Mesendoderm (in vitro differentiated cells): ENCODE data around the gene ZNF25.
A peak's percentile ranks its signal among the peaks of the same experiment; 100 is the strongest.

ENCODE experiments used
- DNase-seq: peaks from one replicate; pipeline ENCODE4 v3.0.0; 2013
- H2AK5ac ChIP-seq: 2 replicates; pipeline ENCODE4 v1.6.1; 2013; ENCODE audit warnings: low read length, inconsistent platforms
- H2BK120ac ChIP-seq: 2 replicates; pipeline ENCODE4 v1.6.1; 2013; ENCODE audit warnings: low read depth, mild to moderate bottlenecking, low read length, moderate library complexity, mixed read lengths
- H2BK15ac ChIP-seq: replicated peaks from 2 replicates; pipeline ENCODE4 v1.6.1; 2013; ENCODE audit warnings: low read depth, mild to moderate bottlenecking, moderate library complexity
- H2BK5ac ChIP-seq: 2 replicates; pipeline ENCODE4 v1.6.1; 2013; ENCODE audit warnings: low read length, inconsistent platforms
- H3K18ac ChIP-seq: 2 replicates; pipeline ENCODE4 v1.6.1; 2013; ENCODE audit warnings: mild to moderate bottlenecking, low read length, mixed read lengths
- H3K23ac ChIP-seq: one replicate; pipeline ENCODE4 v1.6.1; 2013; ENCODE audit warnings: low read length
- H3K27ac ChIP-seq: 2 replicates; pipeline ENCODE4 v1.5.1; 2013; ENCODE audit warnings: low read depth, mild to moderate bottlenecking, inconsistent platforms, low read length, moderate library complexity
- H3K27me3 ChIP-seq: 2 replicates; pipeline ENCODE4 v1.6.1; 2013; ENCODE audit warnings: low read length, control low read depth, mild to moderate bottlenecking, inconsistent platforms; ENCODE audit not compliant: insufficient read depth, poor library complexity
- H3K36me3 ChIP-seq: 2 replicates; pipeline ENCODE4 v1.6.1; 2013; ENCODE audit warnings: low read length, inconsistent platforms; ENCODE audit not compliant: control insufficient read depth, insufficient read depth
- H3K4ac ChIP-seq: one replicate; pipeline ENCODE4 v1.6.1; 2013; ENCODE audit warnings: low read depth, mild to moderate bottlenecking, low read length, moderate library complexity
- H3K4me1 ChIP-seq: 2 replicates; pipeline ENCODE4 v1.6.1; 2013; ENCODE audit warnings: low read depth, low read length, inconsistent platforms; ENCODE audit not compliant: control insufficient read depth
- H3K4me2 ChIP-seq: 2 replicates; pipeline ENCODE4 v1.6.1; 2013; ENCODE audit warnings: low read length
- H3K4me3 ChIP-seq: 2 replicates; pipeline ENCODE4 v1.5.1; 2013; ENCODE audit warnings: mild to moderate bottlenecking, low read length
- H3K56ac ChIP-seq: one replicate; pipeline ENCODE4 v1.6.1; 2013; ENCODE audit warnings: low read length
- H3K79me1 ChIP-seq: 2 replicates; pipeline ENCODE4 v1.6.1; 2013; ENCODE audit warnings: low read length, inconsistent platforms
- H3K79me2 ChIP-seq: 2 replicates; pipeline ENCODE4 v1.6.1; 2013; ENCODE audit warnings: mild to moderate bottlenecking, low read length; ENCODE audit not compliant: control insufficient read depth, insufficient read depth
- H3K9ac ChIP-seq: 2 replicates; pipeline ENCODE4 v1.6.1; 2013; ENCODE audit warnings: low read length, inconsistent platforms
- H4K5ac ChIP-seq: one replicate; pipeline ENCODE4 v1.6.1; 2013; ENCODE audit warnings: low read length
- H4K8ac ChIP-seq: one replicate; pipeline ENCODE4 v1.6.1; 2013; ENCODE audit warnings: low read depth, mild to moderate bottlenecking, control low read depth, low read length, moderate library complexity
- WGBS: extraction: QIAGEN DNeasy Blood & Tissue Kit; methylation state at CpG from one replicate; pipeline ENCODE4 v1.1.7; 2013; ENCODE audit warnings: low lambda C conversion rate, missing lambda C conversion rate; ENCODE audit not compliant: insufficient coverage; ENCODE audit errors: extremely low coverage; 5-methylcytosine and 5-hydroxymethylcytosine counted together

Gene ZNF25

GRCh38 chr10:37960591-37961137 lies 15.8 kb downstream of the ZNF25 start:
- WGBS, result no CpG with 5 or more reads among the region's 2 CpGs
- H4K8ac ChIP-seq, result no peak overlapping the region
- no peak overlapping the region for H3K4ac ChIP-seq
- H3K4me1 ChIP-seq, result no peaks in the 10 kb centered on the region
- no peak overlapping the region for H3K56ac ChIP-seq
- H3K4me2 ChIP-seq, result no peak overlapping the region
- no peaks in the 10 kb centered on the region for H3K27me3 ChIP-seq
- H2BK120ac ChIP-seq, result no peak overlapping the region
- no peak overlapping the region for H3K9ac ChIP-seq
- H3K27ac ChIP-seq, result no peak overlapping the region
- H3K79me2 ChIP-seq, result no peaks in the 10 kb centered on the region
- no peak overlapping the region for H2BK15ac ChIP-seq
- no peaks in the 10 kb centered on the region for H3K36me3 ChIP-seq
- H3K23ac ChIP-seq, result no peak overlapping the region
- no peak overlapping the region for H2AK5ac ChIP-seq
- no peak overlapping the region for H4K5ac ChIP-seq
- no peak overlapping the region for H2BK5ac ChIP-seq
- no peak overlapping the region for H3K18ac ChIP-seq
- H3K79me1 ChIP-seq, result no peaks in the 10 kb centered on the region
- H3K4me3 ChIP-seq, result no peak overlapping the region
- no peak for DNase-seq

DNA sequence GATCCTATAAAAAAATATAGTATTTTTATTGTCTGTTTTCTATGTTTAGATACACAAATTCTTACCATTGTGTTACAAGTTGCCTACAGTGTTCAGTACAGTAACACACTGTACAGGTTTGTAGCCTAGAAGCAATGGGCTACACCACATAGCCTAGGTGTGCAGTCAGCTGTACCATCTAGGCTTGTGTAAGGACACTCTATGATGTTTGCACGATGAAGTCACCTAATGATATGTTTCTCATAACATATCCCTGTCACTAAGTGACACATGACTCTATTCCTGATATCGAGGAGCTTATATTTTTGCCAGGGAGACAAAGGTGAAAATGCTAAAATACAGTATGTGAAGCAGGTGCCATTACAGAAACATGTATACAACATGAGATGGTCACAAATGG lies 18.6 kb downstream of the ZNF25 start:
- Histone ChIP-seq H3K4ac (no peak overlapping the region), H3K9ac (no peak overlapping the region), H3K36me3 (no peaks in the 10 kb centered on the region), H3K4me3 (no peak overlapping the region), H3K27me3 (no peaks in the 10 kb centered on the region), H3K79me1 (no peaks in the 10 kb centered on the region), H2AK5ac (no peak overlapping the region), H2BK5ac (no peak overlapping the region), H3K18ac (no peak overlapping the region), H4K5ac (no peak overlapping the region), H3K23ac (no peak overlapping the region), H2BK120ac (no peak overlapping the region), H3K4me1 (no peaks in the 10 kb centered on the region), H3K79me2 (no peaks in the 10 kb centered on the region), H4K8ac (no peak overlapping the region), H3K27ac (no peak overlapping the region), H3K56ac (no peak overlapping the region), H3K4me2 (no peak overlapping the region), H2BK15ac (no peak overlapping the region)
- DNase-seq, result no peak
- no CpG with 5 or more reads among the region's 2 CpGs for WGBS

- H3K23ac ChIP-seq, result no peak overlapping the region
- no peak overlapping the region for H3K27ac ChIP-seq
- no peak overlapping the region for H2BK120ac ChIP-seq
- H3K56ac ChIP-seq, result no peak overlapping the region
- no peak overlapping the region for H2BK15ac ChIP-seq
- no peak overlapping the region for H2BK5ac ChIP-seq
- no peak for DNase-seq
- WGBS, result no CpG with 5 or more reads among the region's 3 CpGs
- no peaks in the 10 kb centered on the region for H3K36me3 ChIP-seq
- H4K5ac ChIP-seq, result no peak overlapping the region
- no peaks in the 10 kb centered on the region for H3K27me3 ChIP-seq
- H3K4me2 ChIP-seq, result no peak overlapping the region
- no peaks in the 10 kb centered on the region for H3K4me1 ChIP-seq
- no peak overlapping the region for H3K9ac ChIP-seq
- H3K79me1 ChIP-seq, result no peaks in the 10 kb centered on the region
- no peak overlapping the region for H3K4ac ChIP-seq
- no peak overlapping the region for H2AK5ac ChIP-seq
- no peaks in the 10 kb centered on the region for H3K79me2 ChIP-seq
- H3K4me3 ChIP-seq, result no peak overlapping the region
- H3K18ac ChIP-seq, result no peak overlapping the region
- H4K8ac ChIP-seq, result no peak overlapping the region
Measured at GRCh38 chr10:37952926-37953325, 23.5 kb downstream of the ZNF25 start.

DNA sequence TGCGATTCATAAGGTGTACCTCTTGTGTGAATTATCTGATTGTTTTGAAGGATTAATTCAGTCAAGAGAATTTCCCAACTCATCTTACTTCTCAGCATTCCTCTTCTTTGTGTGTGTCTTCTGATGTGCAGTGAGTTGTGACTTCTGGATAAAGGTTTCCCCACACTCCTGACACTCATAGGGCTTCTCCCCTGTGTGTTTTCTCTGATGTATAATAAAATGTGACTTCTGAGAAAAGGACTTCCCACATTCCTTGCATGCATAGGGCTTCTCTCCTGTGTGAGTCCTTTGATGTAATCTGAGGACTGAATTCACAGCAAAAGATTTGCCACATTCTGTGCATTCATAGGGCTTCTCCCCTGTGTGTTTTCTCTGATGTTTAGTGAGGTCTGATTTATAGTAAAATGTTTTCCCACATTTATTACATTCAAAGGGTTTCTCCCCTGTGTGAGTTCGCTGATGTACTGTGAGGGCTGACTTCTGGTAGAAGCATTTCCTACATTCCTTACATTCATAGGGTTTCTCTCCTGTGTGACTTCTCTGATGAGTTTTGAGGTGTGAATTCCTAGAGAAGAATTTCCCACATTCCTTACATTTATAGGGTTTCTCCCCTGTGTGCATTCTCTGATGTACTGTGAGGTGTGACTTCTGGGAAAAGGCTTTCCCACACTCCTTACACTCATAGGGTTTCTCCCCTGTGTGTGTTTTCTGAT lies 24.2 kb downstream of the ZNF25 start:
- Histone ChIP-seq H2BK120ac (no peak overlapping the region), H3K9ac (no peak overlapping the region), H3K56ac (no peak overlapping the region), H2BK15ac (no peak overlapping the region), H4K5ac (no peak overlapping the region), H3K79me1 (no peaks in the 10 kb centered on the region), H3K4me1 (no peaks in the 10 kb centered on the region), H3K79me2 (no peaks in the 10 kb centered on the region), H4K8ac (no peak overlapping the region), H3K23ac (no peak overlapping the region), H2AK5ac (no peak overlapping the region), H3K4ac (no peak overlapping the region), H3K27ac (no peak overlapping the region), H2BK5ac (no peak overlapping the region), H3K4me2 (no peak overlapping the region), H3K27me3 (no peaks in the 10 kb centered on the region), H3K4me3 (no peak overlapping the region), H3K18ac (no peak overlapping the region), H3K36me3 (no peaks in the 10 kb centered on the region)
- DNase-seq, result peak; percentile 52
- WGBS, result no CpG with 5 or more reads among the region's 2 CpGs

- WGBS, result no CpG with 5 or more reads among the region's 3 CpGs
- Histone ChIP-seq H2AK5ac (no peak overlapping the region), H3K79me1 (no peaks in the 10 kb centered on the region), H4K5ac (no peak overlapping the region), H3K36me3 (no peaks in the 10 kb centered on the region), H3K4me2 (no peak overlapping the region), H3K9ac (no peak overlapping the region), H3K56ac (no peak overlapping the region), H3K4ac (no peak overlapping the region), H2BK5ac (no peak overlapping the region), H2BK15ac (no peak overlapping the region), H3K18ac (no peak overlapping the region), H2BK120ac (no peak overlapping the region), H3K79me2 (no peaks in the 10 kb centered on the region), H3K27me3 (no peaks in the 10 kb centered on the region), H3K4me1 (no peaks in the 10 kb centered on the region), H3K4me3 (no peak overlapping the region), H3K23ac (no peak overlapping the region), H4K8ac (no peak overlapping the region), H3K27ac (no peak overlapping the region)
- no peak for DNase-seq
Measured at GRCh38 chr10:37948210-37948609, 28.2 kb downstream of the ZNF25 start.

GRCh38 chr10:37947526-37947925 lies 28.9 kb downstream of the ZNF25 start:
- Histone ChIP-seq H2BK120ac (no peak overlapping the region), H2AK5ac (no peak overlapping the region), H4K8ac (no peak overlapping the region), H3K36me3 (no peaks in the 10 kb centered on the region), H3K18ac (no peak overlapping the region), H3K27ac (no peak overlapping the region), H3K4me1 (no peaks in the 10 kb centered on the region), H3K4me3 (no peak overlapping the region), H4K5ac (no peak overlapping the region), H2BK15ac (no peak overlapping the region), H2BK5ac (no peak overlapping the region), H3K56ac (no peak overlapping the region), H3K4me2 (no peak overlapping the region), H3K79me1 (no peaks in the 10 kb centered on the region), H3K79me2 (no peaks in the 10 kb centered on the region), H3K4ac (no peak overlapping the region), H3K9ac (no peak overlapping the region), H3K27me3 (no peaks in the 10 kb centered on the region), H3K23ac (no peak overlapping the region)
- DNase-seq, result no peak
